ENCODE measurements around the gene HIP1.
"Not testable (repeated sequence)": the region's sequence is repeated elsewhere in the genome, so short reads cannot be mapped to it uniquely, and the experiment has no call there.

HIP1 gene

DNA sequence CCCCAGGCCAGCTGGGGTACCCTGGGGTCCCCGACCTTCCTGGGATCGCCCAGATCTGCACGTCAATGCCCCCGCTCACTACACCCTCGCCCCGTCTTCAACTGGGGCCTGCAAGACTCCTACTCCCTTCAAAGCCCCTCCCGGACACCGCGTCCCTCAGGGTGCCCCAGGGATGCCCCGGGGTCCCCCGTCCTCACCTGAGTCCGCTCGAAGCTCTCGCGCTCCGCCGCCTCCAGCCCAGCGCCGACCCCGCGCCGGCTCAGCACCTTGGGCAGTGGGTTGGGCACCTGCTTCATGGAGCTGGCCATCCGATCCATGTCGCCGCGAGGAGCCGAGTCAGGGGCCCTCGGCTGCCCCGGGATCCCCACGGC, at the start of gene HIP1:
TSS of gene HIP1 (minus strand) at position 338 of the 371 bp plus-strand sequence. CDS start at position 317, 21 bp downstream.
- Mint-ChIP-seq H3K27ac (peak within 1 kb of the TSS; percentile 93), H3K4me3 (peak within 1 kb of the TSS; percentile 88), H3K9me3 (no peaks in the 10 kb centered on the region), H3K4me1 (ENCODE audit: low read depth) (peaks cover 22% of the 10 kb centered on the region), H3K27me3 (peaks cover 4% of the 10 kb centered on the region), H3K36me3 (ENCODE audit: low read depth) (peaks cover 2% of the 10 kb centered on the region)
- no peak for DNase-seq

DNA sequence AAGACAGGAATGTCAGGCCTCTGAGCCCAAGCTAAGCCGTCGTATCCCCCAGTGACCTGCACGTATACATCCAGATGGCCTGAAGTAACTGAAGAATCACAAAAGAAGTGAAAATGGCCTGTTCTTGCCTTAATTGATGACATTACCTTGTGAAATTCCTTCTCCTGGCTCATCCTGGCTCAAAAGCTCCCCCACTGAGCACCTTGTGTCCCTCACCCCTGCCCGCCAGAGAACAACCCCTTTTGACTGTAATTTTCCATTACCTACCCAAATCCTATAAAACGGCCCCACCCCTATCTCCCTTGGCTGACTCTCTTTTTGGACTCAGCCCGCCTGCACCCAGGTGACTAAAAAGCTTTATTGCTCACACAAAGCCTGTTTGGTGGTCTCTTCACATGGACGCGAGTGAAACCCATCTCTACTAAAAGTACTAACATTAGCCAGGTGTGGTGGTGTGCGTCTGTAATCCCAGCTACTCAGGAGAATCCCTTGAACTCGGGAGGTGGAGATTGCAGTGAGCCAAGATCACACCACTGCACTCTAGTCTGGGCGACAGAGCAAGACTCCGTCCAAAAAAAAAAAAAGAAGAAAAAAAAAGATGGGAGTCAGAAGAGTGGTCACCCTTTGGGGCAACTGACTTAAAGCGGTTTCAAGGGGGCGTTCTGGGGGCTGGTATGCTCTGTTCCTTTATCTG, 49.6 kb upstream of the HIP1 start:
- H3K36me3 Mint-ChIP-seq (ENCODE audit: low read depth); H3K27me3 Mint-ChIP-seq; H3K4me1 Mint-ChIP-seq (ENCODE audit: low read depth); H3K4me3 Mint-ChIP-seq; DNase-seq; H3K9me3 Mint-ChIP-seq; H3K27ac Mint-ChIP-seq: not testable (repeated sequence)

DNA sequence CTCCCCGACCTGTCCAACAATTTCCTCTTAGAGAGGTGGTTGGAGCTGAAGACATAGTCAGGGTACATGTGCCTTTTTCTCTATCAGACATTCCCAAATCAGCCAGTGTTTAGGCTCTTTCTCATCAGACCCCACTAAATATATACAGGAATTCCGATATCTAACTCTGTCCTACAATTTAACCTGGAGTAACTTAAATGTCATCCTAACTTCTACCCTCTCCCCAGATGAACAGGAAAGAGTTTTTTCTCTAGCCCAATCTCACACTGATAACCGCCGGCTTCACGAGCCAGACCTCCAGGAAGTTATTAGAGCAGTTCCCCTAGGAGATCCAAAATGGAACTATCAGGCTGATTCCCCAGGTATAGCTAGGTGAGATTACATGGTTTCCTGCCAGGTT, 44.3 kb upstream of the HIP1 start:
- H3K9me3 Mint-ChIP-seq; H3K27ac Mint-ChIP-seq; DNase-seq; H3K4me3 Mint-ChIP-seq; H3K36me3 Mint-ChIP-seq (ENCODE audit: low read depth): not testable (repeated sequence)
- H3K27me3 Mint-ChIP-seq, result peaks cover 38% of the 10 kb centered on the region
- peaks cover 20% of the 10 kb centered on the region for H3K4me1 Mint-ChIP-seq (ENCODE audit: low read depth)

DNA sequence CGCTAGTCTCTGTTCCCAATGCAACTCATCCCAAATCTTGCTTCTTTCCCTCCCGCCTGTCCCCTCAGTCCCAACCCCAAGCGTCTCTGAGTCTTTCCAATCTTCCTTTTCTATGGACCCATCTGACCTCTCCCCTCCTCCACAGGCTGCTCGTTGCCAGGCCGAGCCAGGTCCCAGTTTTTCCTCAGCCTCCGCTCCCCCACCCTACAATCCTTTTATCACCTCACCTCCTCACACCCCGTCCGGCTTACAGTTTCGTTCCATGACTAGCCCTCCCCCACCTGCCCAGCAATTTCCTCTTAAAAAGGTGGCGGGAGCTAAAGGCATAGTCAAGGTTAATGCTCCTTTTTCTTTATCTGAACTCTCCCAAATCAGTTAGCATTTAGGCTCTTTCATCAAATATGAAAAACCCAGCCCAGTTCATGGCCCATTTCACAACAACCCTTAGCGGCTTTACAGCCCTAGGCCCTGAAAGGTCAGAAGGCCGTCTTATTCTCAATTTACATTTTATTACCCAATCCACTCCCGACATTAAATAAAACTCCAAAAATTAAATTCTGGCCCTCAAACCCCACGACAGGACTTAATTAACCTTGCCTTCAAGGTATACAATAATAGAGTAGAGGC, 42.0 kb upstream of the HIP1 start:
- H3K27ac Mint-ChIP-seq; H3K36me3 Mint-ChIP-seq (ENCODE audit: low read depth); DNase-seq; H3K4me3 Mint-ChIP-seq; H3K9me3 Mint-ChIP-seq: not testable (repeated sequence)
- peaks cover 38% of the 10 kb centered on the region for H3K27me3 Mint-ChIP-seq
- H3K4me1 Mint-ChIP-seq (ENCODE audit: low read depth), result peaks cover 41% of the 10 kb centered on the region

DNA sequence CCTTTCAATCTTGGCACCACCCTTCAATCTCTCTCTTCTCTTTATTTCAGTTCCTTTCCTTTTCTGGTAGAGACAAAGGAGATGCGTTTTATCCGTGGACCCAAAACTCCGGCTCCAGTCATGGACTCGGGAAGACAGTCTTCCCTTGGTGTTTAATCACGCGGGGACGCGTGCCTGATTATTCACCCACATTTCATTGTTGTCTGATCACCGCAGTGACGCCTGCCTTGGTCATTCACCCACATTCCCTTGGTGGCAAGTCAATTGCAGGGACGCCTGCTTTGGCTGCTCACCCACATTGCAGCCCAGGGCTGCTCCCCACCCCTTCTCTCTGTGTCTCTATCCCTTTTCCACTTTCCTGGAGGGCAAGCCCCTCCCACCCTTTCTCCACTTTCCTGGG, 40.8 kb upstream of the HIP1 start:
- H3K9me3 Mint-ChIP-seq; H3K36me3 Mint-ChIP-seq (ENCODE audit: low read depth); H3K4me3 Mint-ChIP-seq; DNase-seq: not testable (repeated sequence)
- H3K27ac Mint-ChIP-seq, result peak overlapping the region; percentile 1
- H3K27me3 Mint-ChIP-seq, result peaks cover 38% of the 10 kb centered on the region
- H3K4me1 Mint-ChIP-seq (ENCODE audit: low read depth), result peaks cover 48% of the 10 kb centered on the region

DNA sequence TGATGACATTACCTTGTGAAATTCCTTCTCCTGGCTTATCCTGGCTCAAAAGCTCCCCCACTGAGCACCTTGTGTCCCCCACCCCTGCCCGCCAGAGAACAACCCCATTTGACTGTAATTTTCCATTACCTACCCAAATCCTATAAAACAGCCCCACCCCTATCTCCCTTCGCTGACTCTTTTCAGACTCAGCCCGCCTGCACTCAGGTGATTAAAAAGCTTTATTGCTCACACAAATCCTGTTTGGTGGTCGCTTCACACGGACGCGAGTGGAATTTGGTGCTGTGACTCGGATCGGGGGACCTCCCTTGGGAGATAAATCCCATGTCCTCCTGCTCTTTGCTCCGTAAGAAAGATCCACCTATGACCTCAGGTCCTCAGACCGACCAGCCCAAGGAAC, 40.3 kb upstream of the HIP1 start:
- H3K4me1 Mint-ChIP-seq (ENCODE audit: low read depth), result peaks cover 48% of the 10 kb centered on the region
- not testable (repeated sequence) for H3K4me3 Mint-ChIP-seq; H3K9me3 Mint-ChIP-seq; DNase-seq; H3K36me3 Mint-ChIP-seq (ENCODE audit: low read depth)
- H3K27ac Mint-ChIP-seq, result peak overlapping the region; percentile 1
- peaks cover 38% of the 10 kb centered on the region for H3K27me3 Mint-ChIP-seq

DNA sequence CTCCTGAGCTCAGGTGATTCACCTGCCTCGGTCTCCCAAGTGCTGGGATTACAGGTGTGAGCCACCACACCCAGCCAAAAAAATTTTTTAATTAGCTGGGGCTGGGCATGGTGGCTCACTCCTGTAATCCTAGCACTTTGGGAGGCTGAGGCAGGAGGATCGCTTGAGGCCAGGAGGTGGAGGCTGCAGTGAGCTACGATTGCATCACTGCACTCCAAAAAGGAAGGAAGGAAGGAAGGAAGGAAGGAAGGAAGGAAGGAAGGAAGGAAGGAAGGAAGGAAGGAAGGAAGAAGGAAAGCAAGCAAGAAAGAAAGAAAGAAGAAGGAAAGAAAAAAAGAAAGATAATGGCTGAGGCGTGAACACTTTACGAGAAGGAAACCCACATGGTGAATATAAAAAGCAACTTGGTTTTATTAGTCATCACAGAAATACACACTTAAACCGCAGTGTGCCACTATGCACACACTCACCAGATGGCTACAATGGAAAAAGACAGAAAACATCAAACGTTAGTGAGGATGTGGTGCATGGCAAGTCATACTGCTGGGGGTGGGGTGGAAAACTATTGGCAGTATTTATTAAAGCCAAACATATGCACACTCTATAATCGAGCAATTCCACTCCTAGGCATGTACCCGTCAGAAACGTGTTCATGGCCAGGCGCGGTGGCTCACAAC, 37.7 kb upstream of the HIP1 start:
- peaks cover 21% of the 10 kb centered on the region for H3K27me3 Mint-ChIP-seq
- H3K36me3 Mint-ChIP-seq (ENCODE audit: low read depth), result no peaks in the 10 kb centered on the region
- no peak overlapping the region for H3K4me3 Mint-ChIP-seq

DNA sequence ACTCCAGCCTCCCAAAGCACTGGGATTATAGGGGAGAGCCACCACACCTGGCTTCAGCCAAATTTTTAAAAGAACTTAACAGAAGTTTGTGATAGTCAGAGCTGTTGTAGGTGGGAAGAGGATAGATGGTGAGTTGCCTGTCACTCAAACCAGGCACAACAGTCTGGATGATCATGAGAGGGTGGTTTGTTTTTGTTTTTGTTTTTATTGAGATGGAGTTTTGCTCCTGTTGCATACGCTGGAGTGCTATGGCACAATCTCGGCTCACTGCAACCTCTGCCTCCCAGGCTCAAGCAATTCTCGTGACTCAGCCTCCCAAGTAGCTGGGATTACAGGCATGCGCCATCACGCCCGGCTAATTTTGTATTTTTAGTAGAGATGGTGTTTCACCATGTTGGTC, 35.2 kb upstream of the HIP1 start:
- not testable (repeated sequence) for H3K4me3 Mint-ChIP-seq

More for the DNA sequence above, 37.7 kb upstream of the HIP1 start:
- no peaks in the 10 kb centered on the region for H3K9me3 Mint-ChIP-seq
- peaks cover 58% of the 10 kb centered on the region for H3K4me1 Mint-ChIP-seq (ENCODE audit: low read depth)
- DNase-seq, result peak; percentile 63
- H3K27ac Mint-ChIP-seq, result peak overlapping the region; percentile 89

DNA sequence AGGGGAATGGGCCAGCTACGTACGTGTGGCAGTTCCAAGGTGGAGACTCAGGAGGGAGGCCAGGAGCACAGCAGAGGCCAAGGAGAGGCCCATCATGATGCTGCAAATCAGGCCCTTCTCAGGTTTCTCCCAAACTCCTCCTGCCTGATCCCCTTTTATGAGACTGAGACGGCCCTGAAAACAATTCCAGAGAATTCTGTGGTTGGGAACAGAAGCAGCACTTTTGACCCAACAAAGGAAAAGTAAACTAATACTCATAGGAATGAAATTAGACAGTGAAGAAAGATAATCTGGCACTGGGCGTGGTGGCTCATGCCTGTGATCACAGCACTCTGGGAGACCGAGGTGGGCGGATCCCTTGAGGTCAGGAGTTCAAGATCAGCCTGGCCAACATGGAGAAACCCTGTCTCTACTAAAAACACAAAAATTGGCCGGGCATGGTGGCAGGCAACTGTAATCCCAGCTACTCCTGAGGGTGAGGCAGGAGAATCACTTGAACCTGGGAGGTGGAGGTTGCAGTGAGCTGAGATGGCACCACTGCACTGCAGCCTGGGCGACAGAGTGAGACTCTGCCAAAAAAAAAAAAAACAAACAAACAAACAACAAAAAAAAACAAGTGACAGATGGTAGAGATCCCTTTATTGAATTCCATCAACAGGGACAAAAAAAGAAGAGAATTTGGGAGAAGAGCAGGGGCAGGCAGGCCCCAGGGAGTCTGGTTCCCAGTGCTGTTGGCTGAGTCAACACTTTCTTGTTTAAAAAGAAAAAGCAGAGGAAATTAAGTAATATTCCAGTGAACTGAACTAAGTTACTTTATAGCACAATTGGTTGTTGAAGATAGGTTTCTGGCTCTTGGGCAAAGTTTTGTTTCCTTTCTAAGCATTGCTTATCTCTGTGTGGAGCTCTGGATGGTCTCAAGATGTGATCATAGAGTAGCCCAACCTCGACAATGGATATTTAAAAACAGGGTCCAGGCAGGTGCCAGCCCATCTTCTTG, 33.6 kb upstream of the HIP1 start, which contains the start of gene CCL26:
TSS of gene CCL26 (minus strand) at position 131 of the 997 bp plus-strand sequence. CDS start at position 96, 35 bp downstream.
- no peaks in the 10 kb centered on the region for H3K9me3 Mint-ChIP-seq
- no peaks in the 10 kb centered on the region for H3K36me3 Mint-ChIP-seq (ENCODE audit: low read depth)
- DNase-seq, result no peak
- no peak within 1 kb of the TSS for H3K4me3 Mint-ChIP-seq
- H3K27me3 Mint-ChIP-seq, result no peaks in the 10 kb centered on the region
- H3K27ac Mint-ChIP-seq, result no peak within 1 kb of the TSS
- H3K4me1 Mint-ChIP-seq (ENCODE audit: low read depth), result peaks cover 31% of the 10 kb centered on the region

More for the DNA sequence above, 35.2 kb upstream of the HIP1 start:
- not testable (repeated sequence) for DNase-seq; H3K36me3 Mint-ChIP-seq (ENCODE audit: low read depth); H3K27me3 Mint-ChIP-seq; H3K9me3 Mint-ChIP-seq; H3K27ac Mint-ChIP-seq
- H3K4me1 Mint-ChIP-seq (ENCODE audit: low read depth), result peaks cover 47% of the 10 kb centered on the region

DNA sequence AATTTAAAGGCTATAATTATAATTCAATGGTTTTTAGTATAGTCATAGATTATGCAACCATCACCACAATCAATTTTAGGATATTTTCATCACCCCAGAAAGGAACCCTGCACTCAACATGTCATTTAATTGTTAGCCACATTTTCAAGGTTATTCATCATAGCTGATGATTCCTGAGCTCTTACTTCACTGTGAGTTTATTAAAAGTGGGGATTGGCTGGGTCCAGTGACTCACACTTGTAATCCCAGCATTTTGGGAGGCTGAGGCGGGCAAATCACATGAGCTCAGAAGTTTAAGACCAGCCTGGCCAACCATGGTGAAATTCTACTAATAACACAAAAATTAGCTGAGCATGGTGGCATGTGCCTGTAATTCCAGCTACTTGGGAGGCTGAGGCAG, 32.5 kb upstream of the HIP1 start:
- no peak for DNase-seq
- H3K27me3 Mint-ChIP-seq, result no peaks in the 10 kb centered on the region
- peaks cover 20% of the 10 kb centered on the region for H3K4me1 Mint-ChIP-seq (ENCODE audit: low read depth)
- no peaks in the 10 kb centered on the region for H3K36me3 Mint-ChIP-seq (ENCODE audit: low read depth)
- H3K9me3 Mint-ChIP-seq, result no peaks in the 10 kb centered on the region
- H3K4me3 Mint-ChIP-seq, result no peak overlapping the region
- no peak overlapping the region for H3K27ac Mint-ChIP-seq

DNA sequence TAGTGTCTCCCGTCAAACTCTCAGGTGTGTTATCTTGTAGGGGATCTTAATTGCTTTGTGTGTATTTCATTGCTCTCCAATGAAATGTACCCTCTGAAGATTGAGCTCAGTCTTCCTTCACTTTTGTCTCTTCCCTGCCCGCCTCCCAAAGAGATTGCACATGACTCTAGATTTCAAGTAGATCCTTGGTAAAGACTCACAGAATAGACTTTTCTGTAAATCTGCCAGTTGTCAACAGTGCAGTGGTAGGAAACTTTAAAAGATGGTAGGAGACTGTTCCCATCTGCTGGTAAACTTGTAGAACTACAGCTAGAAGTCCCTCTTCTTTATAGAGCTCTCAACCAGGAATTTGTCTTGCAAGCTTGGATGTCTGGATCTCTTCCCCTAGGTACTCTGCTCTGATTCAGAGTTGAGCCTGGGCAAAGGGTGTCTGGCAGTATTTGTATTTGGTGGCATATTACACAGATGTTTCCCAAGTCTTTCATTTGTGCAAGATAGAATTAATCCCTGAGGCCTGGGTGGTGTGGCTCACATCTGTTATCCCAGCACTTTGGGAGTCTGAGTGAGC, 23.7 kb upstream of the HIP1 start:
- Mint-ChIP-seq H3K9me3 (no peaks in the 10 kb centered on the region), H3K4me1 (ENCODE audit: low read depth) (peaks cover 2% of the 10 kb centered on the region), H3K27me3 (no peaks in the 10 kb centered on the region), H3K36me3 (ENCODE audit: low read depth) (no peaks in the 10 kb centered on the region), H3K4me3 (no peak overlapping the region), H3K27ac (no peak overlapping the region)
- no peak for DNase-seq

DNA sequence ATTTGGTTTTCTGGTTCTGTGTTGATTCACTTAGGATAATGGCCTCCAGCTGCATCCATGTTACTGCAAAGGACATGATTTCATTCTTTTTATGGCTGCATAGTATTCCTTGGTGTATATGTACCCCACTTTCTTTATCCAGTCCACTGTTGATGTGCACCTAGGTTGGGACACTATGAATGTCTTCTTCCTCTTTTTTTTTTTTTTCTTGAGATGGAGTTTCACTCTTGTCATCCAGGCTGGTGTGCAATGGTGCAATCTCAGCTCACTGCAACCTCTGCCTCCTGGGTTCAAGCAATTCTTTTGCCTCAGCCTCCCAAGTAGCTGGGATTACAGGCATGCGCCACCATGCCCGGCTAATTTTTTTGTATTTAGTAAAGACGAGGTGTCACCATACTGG, 23.1 kb upstream of the HIP1 start:
- not testable (repeated sequence) for H3K4me3 Mint-ChIP-seq; DNase-seq; H3K36me3 Mint-ChIP-seq (ENCODE audit: low read depth); H3K4me1 Mint-ChIP-seq (ENCODE audit: low read depth); H3K9me3 Mint-ChIP-seq; H3K27me3 Mint-ChIP-seq; H3K27ac Mint-ChIP-seq

DNA sequence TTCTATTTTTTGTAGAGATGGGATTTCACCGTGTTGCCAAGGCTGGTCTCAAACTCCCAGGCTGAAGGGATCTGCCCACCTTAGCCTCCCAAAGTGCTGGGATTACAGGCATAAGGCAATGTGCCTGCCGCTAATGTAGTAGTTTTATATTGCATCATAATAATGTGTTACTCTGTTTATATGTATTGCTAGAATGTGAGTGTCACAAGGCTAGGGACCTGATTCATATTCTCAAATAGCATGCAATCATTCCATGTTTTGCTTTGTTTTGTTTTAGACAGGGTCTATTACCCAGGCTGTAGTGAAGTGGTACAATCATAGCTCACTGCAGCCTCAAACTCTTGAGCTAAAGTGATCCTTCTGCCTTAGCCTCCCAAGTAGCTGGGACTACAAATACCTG, 19.8 kb upstream of the HIP1 start:
- no peak for DNase-seq
- no peaks in the 10 kb centered on the region for H3K9me3 Mint-ChIP-seq
- H3K36me3 Mint-ChIP-seq (ENCODE audit: low read depth), result no peaks in the 10 kb centered on the region

DNA sequence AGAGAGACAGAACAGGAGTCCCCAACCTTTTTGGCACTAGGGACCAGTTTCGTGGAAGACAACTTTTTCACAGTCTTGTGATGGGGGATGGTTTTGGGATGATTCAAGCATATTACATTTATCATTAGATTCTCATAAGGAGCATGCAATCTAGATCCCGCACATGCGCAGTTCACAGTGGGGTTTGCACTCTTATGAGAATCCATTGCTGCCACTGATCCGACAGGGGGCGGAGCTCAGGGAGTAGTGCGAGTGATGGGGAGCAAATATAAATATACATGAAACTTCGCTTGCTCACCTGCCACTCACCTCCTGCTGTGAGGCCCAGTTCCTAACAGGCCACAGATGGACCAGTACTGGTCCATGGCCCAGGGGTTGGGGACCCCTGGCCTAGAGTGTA, 19.1 kb upstream of the HIP1 start:
- Mint-ChIP-seq H3K27me3 (no peaks in the 10 kb centered on the region), H3K36me3 (ENCODE audit: low read depth) (no peaks in the 10 kb centered on the region), H3K27ac (no peak overlapping the region), H3K4me1 (ENCODE audit: low read depth) (peaks cover 2% of the 10 kb centered on the region), H3K9me3 (no peaks in the 10 kb centered on the region), H3K4me3 (no peak overlapping the region)
- DNase-seq, result no peak

More for the DNA sequence above, 19.8 kb upstream of the HIP1 start:
- peaks cover 2% of the 10 kb centered on the region for H3K4me1 Mint-ChIP-seq (ENCODE audit: low read depth)
- H3K4me3 Mint-ChIP-seq, result no peak overlapping the region
- no peak overlapping the region for H3K27ac Mint-ChIP-seq
- no peaks in the 10 kb centered on the region for H3K27me3 Mint-ChIP-seq
